GM12873 (cell line): Measurements from ENCODE around the gene BATF3.

Experiments
- CTCF ChIP-seq: IDR thresholded peaks from 2 replicates; pipeline ENCODE4 v1.5.1; 2012; ENCODE audit warnings: low read depth, mild to moderate bottlenecking, moderate library complexity, low read length, control low read depth; ENCODE audit not compliant: insufficient read depth; ENCODE audit errors: missing control alignments

BATF3 gene

DNA sequence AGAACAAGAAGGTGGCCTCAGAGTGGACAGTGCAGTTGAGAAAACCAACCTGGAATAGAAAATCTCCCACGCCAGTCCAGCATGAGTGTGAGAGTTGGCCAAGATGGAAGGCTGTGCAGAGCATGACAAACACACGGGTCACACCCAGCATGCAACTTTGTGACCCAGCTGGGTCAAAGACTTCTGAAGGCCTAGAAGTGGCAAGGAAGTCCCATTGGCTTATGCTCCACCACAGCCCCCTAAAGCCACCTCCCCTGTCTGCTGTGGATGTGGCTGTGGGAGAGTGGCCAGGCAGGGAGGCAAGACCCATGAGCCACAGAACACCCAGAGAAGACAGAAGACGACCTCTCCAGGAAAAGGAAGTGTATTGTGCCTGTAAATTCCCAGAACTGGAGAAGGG, 13.6 kb downstream of the BATF3 start:
- TF ChIP-seq CTCF: no peak

DNA sequence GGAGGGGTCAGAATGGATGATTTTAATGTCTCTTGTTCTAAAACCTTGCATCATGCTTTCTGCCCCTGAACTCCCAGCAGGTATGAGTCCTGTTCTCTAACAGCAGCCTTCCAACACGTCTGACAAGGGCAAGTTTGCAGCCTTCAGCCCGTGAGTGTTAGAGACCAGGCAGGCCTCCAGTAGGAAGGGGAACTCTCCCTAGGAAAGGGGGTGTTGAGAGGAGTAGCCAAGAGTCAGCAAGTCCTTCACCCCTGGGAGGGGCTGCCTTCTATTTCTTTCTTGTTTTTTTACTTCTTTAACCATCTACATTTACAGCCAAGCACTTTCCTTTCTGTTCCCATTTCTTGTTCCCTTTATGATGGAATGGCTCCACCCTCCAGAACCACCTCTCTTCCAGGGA, 14.2 kb downstream of the BATF3 start:
- no peak for TF ChIP-seq CTCF

DNA sequence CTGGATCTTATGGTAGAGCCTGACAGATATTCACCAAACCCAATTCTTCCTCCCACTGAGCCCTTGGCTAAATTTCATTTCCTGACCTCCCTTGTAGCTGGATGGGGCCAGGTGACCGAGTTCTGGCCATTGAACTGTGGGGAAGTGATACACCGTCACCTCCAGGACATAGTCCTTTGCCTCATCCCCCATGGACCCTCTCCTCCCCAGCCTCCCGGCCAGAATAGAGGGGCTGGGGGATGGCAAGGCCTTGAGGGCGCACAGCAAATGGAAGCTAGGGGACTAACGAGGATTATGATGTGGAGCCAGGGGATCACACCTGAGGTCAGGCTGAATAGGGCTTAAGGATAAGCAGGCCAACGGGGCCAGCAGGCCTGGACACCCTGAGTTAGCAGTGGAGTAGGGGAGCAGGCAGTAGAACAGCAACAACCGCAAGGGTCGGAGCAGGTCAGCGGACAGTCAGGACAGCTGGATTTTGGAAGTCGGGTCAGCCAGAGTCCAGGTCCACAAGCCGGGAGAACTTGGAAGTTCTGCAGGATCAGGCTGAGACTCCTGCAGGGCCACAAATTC, 15.0 kb downstream of the BATF3 start:
- TF ChIP-seq CTCF: no peak

- no peak for TF ChIP-seq CTCF
Observed at GRCh38 chr1:212684076-212684475, 15.6 kb downstream of the BATF3 start.

- TF ChIP-seq CTCF: no peak
Observed at GRCh38 chr1:212683357-212683722, 16.3 kb downstream of the BATF3 start.

GRCh38 chr1:212680680-212681389, 18.8 kb downstream of the BATF3 start:
- TF ChIP-seq CTCF: no peak

GRCh38 chr1:212678456-212679410, 20.9 kb downstream of the BATF3 start:
- no peak for TF ChIP-seq CTCF
